Transverse colon (tissue), 4 donors: ENCODE measurements around the gene VPS26C. TPM values are rescaled to one million over a fixed set of nuclear protein-coding genes. Genes with fewer than 3 reads are reported as not detected.

Experiments
- DNase-seq: peaks from one replicate; pipeline ENCODE4 v3.0.0-alpha.2; 2019
- H3K27ac ChIP-seq, 4 donors: fragments of 200-600 bp; sonication (generic); 2 replicates each; pipeline ENCODE4 v1.5.1; 2016 to 2018; ENCODE audit warnings: inconsistent platforms in 4 of 4
- H3K27me3 ChIP-seq: fragments of 200-600 bp; sonication (generic); 2 replicates; pipeline ENCODE4 v1.5.1; 2017; ENCODE audit warnings: inconsistent platforms
- H3K36me3 ChIP-seq, 4 donors: fragments of 200-600 bp; sonication (generic); 2 replicates each; pipeline ENCODE4 v1.5.1; 2017 to 2019; ENCODE audit warnings: inconsistent platforms in 4 of 4
- H3K4me1 ChIP-seq, 4 donors: fragments of 200-600 bp; sonication (generic); 2 replicates each; pipeline ENCODE4 v1.5.1; 2017 to 2020; ENCODE audit warnings: inconsistent platforms in 4 of 4
- H3K4me3 ChIP-seq, 4 donors: fragments of 200-600 bp; sonication (generic); 1 replicate in 1 of 4; 2 replicates in 3 of 4; pipeline versions ENCODE4 v1.5.1 to v1.6.1; 2017 to 2019; ENCODE audit warnings: inconsistent platforms in 4 of 4
- H3K9me3 ChIP-seq, 2 donors: fragments of 200-600 bp; sonication (generic); 2 replicates each; pipeline ENCODE4 v1.5.1; 2017 to 2019; ENCODE audit warnings: inconsistent platforms in 2 of 2
- EP300 ChIP-seq: sonication (generic); formaldehyde crosslinking; IDR thresholded peaks from one replicate; pipeline ENCODE4 v1.6.1; 2017; ENCODE audit warnings: antibody characterized with exemption, low read depth
- POLR2A ChIP-seq: fragments of 450-650 bp; IDR thresholded peaks from one replicate; pipeline ENCODE4 v1.6.1; 2016; ENCODE audit warnings: antibody characterized with exemption, mild to moderate bottlenecking, moderate library complexity
- POLR2AphosphoS5 ChIP-seq, 3 donors: sonication (generic); formaldehyde crosslinking; IDR thresholded peaks; one replicate each; pipeline ENCODE4 v1.6.1; 2016; ENCODE audit warnings: antibody characterized with exemption in 3 of 3
- WGBS, 2 donors: methylation state at CpG; one replicate each; pipeline ENCODE4 v1.1.5; 2018; ENCODE audit warnings: low coverage in 1 of 2; 5-methylcytosine and 5-hydroxymethylcytosine counted together
- in situ Hi-C, 4 donors: fragments of 200-750 bp; cut with MboI; loops; one replicate each; pipeline versions ENCODE4 v1.15.0 to v1.15.1; 2017; ENCODE audit warnings: low sequenced_read_pairs in 3 of 4, low pct_ligation_motif_present in 1 of 4, low pct_unique_long_range_greater_than_20kb in 1 of 4
- intact Hi-C: fragments of 100-400 bp; cut with DNase I; formaldehyde crosslinking; loops from one replicate; pipeline ENCODE4 v1.15.1; 2023; ENCODE audit warnings: low total_unique reads
- total RNA-seq, 4 donors: library from RNA; depleted of rRNA; stranded (reverse); fragments of >200 nt; gene quantifications; one replicate each; pipeline ENCODE4 v1.1.0, GENCODE V29; 2016
- TF ChIP-seq, protein P1 (sequence below), 5 experiments: fragments of 200-600 bp in 3 of 5; fragments of 450-650 bp in 2 of 5; sonication (generic) in 3 of 5; IDR thresholded peaks; 1 replicate in 2 of 5; 2 replicates in 3 of 5; pipeline ENCODE4 v1.5.1; 2016 to 2017; ENCODE audit warnings: antibody characterized with exemption in 5 of 5, inconsistent platforms in 3 of 5, mild to moderate bottlenecking in 2 of 5, moderate library complexity in 1 of 5

Gene VPS26C
- total RNA-seq, 4 donors from 2014 or later: 86.5 to 146 (median 108) TPM

DNA sequence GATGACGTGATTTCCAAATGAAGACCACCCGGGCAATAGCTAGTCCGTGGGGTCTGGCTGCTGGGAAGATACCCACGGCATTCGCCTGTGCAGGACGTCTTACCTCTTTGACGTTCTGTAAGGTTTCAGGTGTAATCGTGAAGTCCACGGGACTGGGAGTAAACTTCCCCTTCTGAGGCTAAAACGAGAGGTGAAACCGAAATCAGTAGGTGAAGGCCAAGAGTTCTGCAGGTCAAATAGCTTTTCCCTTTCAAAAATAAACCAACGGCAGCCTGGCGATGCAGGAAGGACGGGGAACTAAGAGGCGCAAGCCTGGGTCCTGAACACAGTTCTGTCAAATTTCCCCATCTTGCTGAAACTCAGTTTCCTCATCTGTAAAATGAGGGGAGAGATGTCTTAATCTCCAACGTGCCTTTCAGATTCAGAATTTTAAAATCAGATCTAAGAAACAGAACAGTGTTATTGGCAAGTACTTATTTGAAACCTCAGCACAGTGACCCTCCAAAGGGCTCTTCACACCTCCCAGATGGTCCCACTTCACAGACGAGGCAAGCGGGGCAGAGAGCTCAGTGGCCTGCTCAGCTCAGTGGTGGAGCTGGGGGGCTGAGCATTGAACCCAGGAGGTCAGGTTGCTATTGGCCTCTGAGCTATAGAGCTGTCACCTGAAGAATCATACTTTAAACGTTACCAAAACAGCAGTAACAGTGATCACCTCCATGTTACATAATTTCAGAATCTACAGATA is 34.7 kb downstream of the VPS26C start:
- in situ Hi-C loops (no loop called here), intact Hi-C loops (no loop called here)
- Histone ChIP-seq H3K9me3 (no peaks in the 10 kb centered on the region), H3K27me3 (no peaks in the 10 kb centered on the region), H3K4me3 (no peak overlapping the region), H3K36me3 (peaks cover 0 to 39% (median 14%) of the 10 kb centered on the region in 4 donors), H3K4me1 (no peaks in the 10 kb centered on the region), H3K27ac (no peak overlapping the region)
- no peak for DNase-seq
- WGBS, 2 donors: 86 to 89% methylated on average over 15 to 19 of the region's 19 CpGs
- TF ChIP-seq EP300 (no peak), POLR2AphosphoS5 (IDR thresholded peaks at IDR 0.05) (no peak), POLR2A (no peak)
- TF ChIP-seq, protein P1, sequence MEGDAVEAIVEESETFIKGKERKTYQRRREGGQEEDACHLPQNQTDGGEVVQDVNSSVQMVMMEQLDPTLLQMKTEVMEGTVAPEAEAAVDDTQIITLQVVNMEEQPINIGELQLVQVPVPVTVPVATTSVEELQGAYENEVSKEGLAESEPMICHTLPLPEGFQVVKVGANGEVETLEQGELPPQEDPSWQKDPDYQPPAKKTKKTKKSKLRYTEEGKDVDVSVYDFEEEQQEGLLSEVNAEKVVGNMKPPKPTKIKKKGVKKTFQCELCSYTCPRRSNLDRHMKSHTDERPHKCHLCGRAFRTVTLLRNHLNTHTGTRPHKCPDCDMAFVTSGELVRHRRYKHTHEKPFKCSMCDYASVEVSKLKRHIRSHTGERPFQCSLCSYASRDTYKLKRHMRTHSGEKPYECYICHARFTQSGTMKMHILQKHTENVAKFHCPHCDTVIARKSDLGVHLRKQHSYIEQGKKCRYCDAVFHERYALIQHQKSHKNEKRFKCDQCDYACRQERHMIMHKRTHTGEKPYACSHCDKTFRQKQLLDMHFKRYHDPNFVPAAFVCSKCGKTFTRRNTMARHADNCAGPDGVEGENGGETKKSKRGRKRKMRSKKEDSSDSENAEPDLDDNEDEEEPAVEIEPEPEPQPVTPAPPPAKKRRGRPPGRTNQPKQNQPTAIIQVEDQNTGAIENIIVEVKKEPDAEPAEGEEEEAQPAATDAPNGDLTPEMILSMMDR (IDR thresholded peaks at IDR 0.05): no peak

DNA sequence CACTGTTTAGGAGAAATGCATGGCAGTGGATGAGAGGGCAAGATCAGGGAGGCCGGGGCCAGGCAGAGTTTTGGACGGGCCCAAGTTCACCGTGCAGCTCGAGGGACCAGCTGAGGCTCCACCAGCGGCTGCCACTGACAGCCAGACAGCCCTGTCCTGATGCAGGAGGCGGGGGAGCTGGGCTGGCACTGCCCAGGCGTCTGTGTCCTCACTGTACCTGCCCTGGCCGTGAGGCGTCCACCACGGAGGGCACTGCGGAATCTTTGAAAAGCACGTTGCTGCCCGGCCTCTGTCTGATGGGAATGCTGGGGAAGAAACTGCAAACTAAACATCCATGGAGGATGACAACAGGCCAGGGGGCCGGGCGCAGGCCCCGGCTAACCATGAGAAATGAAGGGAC is 35.5 kb downstream of the VPS26C start:
- in situ Hi-C loops: no loop called here
- Histone ChIP-seq H3K27ac (no peak overlapping the region), H3K36me3 (peaks cover 0 to 46% (median 16%) of the 10 kb centered on the region in 4 donors)

DNA sequence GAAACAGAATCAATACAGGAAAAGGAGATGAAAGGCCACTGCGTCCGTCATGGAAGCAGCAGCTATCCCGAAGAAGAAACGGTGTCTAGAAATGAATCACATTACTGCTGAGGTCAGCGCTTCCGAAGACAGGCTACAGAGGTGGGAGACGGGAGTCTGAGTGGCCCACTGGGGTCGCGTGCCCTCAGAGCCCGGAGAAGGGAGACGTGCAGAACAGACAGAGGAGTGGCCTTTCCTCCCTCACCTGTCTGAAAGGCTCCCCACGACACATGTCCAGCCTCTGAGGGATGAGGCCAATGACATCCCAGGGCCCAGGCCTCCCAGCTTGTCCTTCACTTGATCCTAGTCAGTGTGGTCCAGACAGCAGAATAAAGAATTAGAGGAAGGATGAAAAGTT is 35.9 kb downstream of the VPS26C start:
- Histone ChIP-seq H3K27ac (no peak overlapping the region), H3K27me3 (no peaks in the 10 kb centered on the region), H3K36me3 (peaks cover 0 to 51% (median 17%) of the 10 kb centered on the region in 4 donors), H3K9me3 (no peaks in the 10 kb centered on the region), H3K4me1 (no peaks in the 10 kb centered on the region), H3K4me3 (no peak overlapping the region)
- TF ChIP-seq POLR2A (no peak), EP300 (no peak)
- DNase-seq: no peak
- 83 to 93% methylated on average over 4 to 12 of the region's 12 CpGs for WGBS, 2 donors
- in situ Hi-C loops: no loop called here
- intact Hi-C loops: no loop called here

More for the DNA sequence above, 35.5 kb downstream of the VPS26C start:
- 93 to 97% methylated on average over 9 to 12 of the region's 16 CpGs for WGBS, 2 donors
- TF ChIP-seq POLR2AphosphoS5 (IDR thresholded peaks at IDR 0.05): no peak
- Histone ChIP-seq H3K9me3 (no peaks in the 10 kb centered on the region), H3K4me3 (no peak overlapping the region), H3K27me3 (no peaks in the 10 kb centered on the region), H3K4me1 (no peaks in the 10 kb centered on the region)
- intact Hi-C loops: no loop called here
- no peak for DNase-seq

DNA sequence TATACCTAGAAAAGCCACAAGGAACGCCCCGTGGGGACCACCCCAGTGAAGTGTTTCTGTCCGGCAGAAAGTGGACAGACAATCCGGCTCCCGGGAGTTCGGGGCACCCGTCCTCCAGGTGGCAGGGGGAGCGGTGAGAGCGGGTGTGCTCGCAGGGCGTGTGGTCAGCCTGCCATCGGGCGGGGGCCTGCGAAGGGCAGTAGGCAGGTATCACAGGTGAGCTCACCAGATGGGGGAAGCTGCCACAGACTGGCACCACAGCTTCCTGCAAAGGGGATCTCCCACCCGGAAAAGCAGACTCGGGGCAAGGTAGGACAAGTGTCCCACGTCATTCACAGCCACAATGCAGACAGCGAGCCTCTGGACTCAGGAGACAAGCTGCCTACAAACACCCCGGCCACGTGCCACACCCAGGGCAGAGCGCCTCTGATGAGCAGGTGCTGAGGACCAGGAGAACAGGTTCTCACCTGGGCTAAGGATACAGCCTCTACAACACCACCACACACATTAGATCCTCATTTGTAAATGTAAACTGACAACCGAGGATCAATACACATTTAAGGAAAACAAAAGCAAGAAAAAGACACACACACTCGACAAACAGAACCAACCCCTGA is 36.4 kb downstream of the VPS26C start:
- DNase-seq: no peak
- in situ Hi-C loops: no loop called here

DNA sequence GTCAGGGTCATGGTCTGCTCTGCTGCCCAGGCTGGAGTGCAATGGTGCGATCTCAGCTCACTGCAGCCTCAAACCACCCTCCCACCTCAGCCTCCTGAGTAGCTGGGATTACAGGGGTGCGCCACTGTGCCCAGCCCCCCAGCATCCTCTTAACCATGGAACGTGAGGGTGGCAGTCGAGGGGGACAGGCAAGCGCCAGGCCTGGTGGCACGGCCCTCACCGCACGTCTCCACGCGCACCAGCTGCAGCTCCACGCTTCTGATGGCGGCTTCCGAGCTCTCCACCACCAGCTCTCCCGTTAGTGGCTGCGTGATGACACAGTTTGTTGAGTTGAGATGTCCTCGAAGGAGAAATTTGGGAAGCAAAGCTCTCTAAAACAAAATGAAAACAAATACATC is 39.1 kb downstream of the VPS26C start:
- intact Hi-C loops: no loop called here
- H3K4me1 ChIP-seq: no peaks in the 10 kb centered on the region
- in situ Hi-C loops: no loop called here
- no peak overlapping the region for H3K4me3 ChIP-seq
- no peak for DNase-seq
- H3K27ac ChIP-seq: no peak overlapping the region
- H3K36me3 ChIP-seq: peaks cover 0 to 70% (median 28%) of the 10 kb centered on the region in 4 donors
- no peaks in the 10 kb centered on the region for H3K9me3 ChIP-seq
- no peak for TF ChIP-seq POLR2A
- TF ChIP-seq POLR2AphosphoS5 (IDR thresholded peaks at IDR 0.05): no peak
- TF ChIP-seq, protein P1 (IDR thresholded peaks at IDR 0.05): no peak
- TF ChIP-seq EP300: no peak
- 87 to 97% methylated on average over 3 to 16 of the region's 16 CpGs for WGBS, 2 donors
- H3K27me3 ChIP-seq: no peaks in the 10 kb centered on the region

More for the DNA sequence above, 36.4 kb downstream of the VPS26C start:
- WGBS, 2 donors: 83 to 88% methylated on average over 14 to 23 of the region's 23 CpGs
- H3K36me3 ChIP-seq: peaks cover 0 to 56% (median 17%) of the 10 kb centered on the region in 4 donors
- H3K27ac ChIP-seq: no peak overlapping the region
- intact Hi-C loops: no loop called here
- H3K27me3 ChIP-seq: no peaks in the 10 kb centered on the region
- no peak overlapping the region for H3K4me3 ChIP-seq
- no peaks in the 10 kb centered on the region for H3K9me3 ChIP-seq
- H3K4me1 ChIP-seq: no peaks in the 10 kb centered on the region
- TF ChIP-seq EP300 (no peak), POLR2AphosphoS5 (IDR thresholded peaks at IDR 0.05) (no peak), POLR2A (no peak)
- TF ChIP-seq, protein P1 (IDR thresholded peaks at IDR 0.05): no peak
